MCF 10A (cell line): ENCODE measurements around the gene INIP. TPM values are rescaled to one million over a fixed set of nuclear protein-coding genes. Genes with fewer than 3 reads are reported as not detected.

ENCODE experiments used
- BruUV-seq: library from RNA; stranded (reverse); fragments of 400-500 nt; replicated peaks from 2 replicates; lab custom pipeline; 2021; lab: Mats Ljungman, UMichigan
- CTCF ChIA-PET: fragments of 300-600 bp; sonication (Branson Sonifier 250); formaldehyde crosslinking; extraction: SDS; loops from one replicate; lab custom pipeline; 2021; ENCODE audit warnings: antibody characterized with exemption, inconsistent platforms; lab: Yijun Ruan, JAX
- POLR2A ChIA-PET: fragments of 300-600, 350-650 bp; sonication (Branson Sonifier 250); formaldehyde crosslinking; extraction: SDS; loops from one replicate; lab custom pipeline; 2020; ENCODE audit warnings: antibody characterized with exemption, inconsistent platforms; lab: Yijun Ruan, JAX
- DNase-seq: peaks from one replicate; pipeline ENCODE4 v3.0.0-alpha.2; 2018; ENCODE audit not compliant: unreplicated experiment
- H3K27ac Mint-ChIP-seq: one replicate; pipeline ENCODE4 v1.8.0; 2022; ENCODE audit warnings: mild to moderate bottlenecking, low read depth, mixed read lengths; ENCODE audit not compliant: unreplicated experiment
- H3K27me3 Mint-ChIP-seq: one replicate; pipeline ENCODE4 v1.8.0; 2022; ENCODE audit warnings: mixed read lengths; ENCODE audit not compliant: insufficient read depth, unreplicated experiment
- H3K36me3 Mint-ChIP-seq: one replicate; pipeline ENCODE4 v1.8.0; 2022; ENCODE audit warnings: mild to moderate bottlenecking, moderate library complexity, mixed read lengths; ENCODE audit not compliant: insufficient read depth, unreplicated experiment
- H3K4me1 Mint-ChIP-seq: one replicate; pipeline ENCODE4 v1.8.0; 2022; ENCODE audit warnings: mixed read lengths; ENCODE audit not compliant: insufficient read depth, unreplicated experiment
- H3K4me3 Mint-ChIP-seq: one replicate; pipeline ENCODE4 v1.8.0; 2022; ENCODE audit warnings: mild to moderate bottlenecking, moderate library complexity, mixed read lengths; ENCODE audit not compliant: unreplicated experiment
- H3K9me3 Mint-ChIP-seq: one replicate; pipeline ENCODE4 v1.8.0; 2022; ENCODE audit warnings: mixed read lengths; ENCODE audit not compliant: unreplicated experiment
- CTCF ChIP-seq: fragments of 200-600 bp; IDR thresholded peaks from one replicate; pipeline ENCODE4 v1.8.0; 2022; ENCODE audit warnings: antibody characterized with exemption, mild to moderate bottlenecking; ENCODE audit not compliant: unreplicated experiment
- intact Hi-C: fragments of 100-400 bp; cut with micrococcal nuclease; formaldehyde crosslinking; loops from 2 replicates; pipeline ENCODE4 v1.14.1; 2022
- total RNA-seq: library from RNA; stranded (reverse); gene quantifications from 2 replicates; pipeline ENCODE4 v1.2.3, GENCODE V29; 2022

Gene INIP
- total RNA-seq, 1 experiment from 2014 or later, result 28.0 TPM

GRCh38 chr9:112752334-112753125 is 34.6 kb upstream of the INIP start:
- Mint-ChIP-seq H3K36me3 (no peaks in the 10 kb centered on the region), H3K4me3 (peak overlapping the region; percentile 98), H3K9me3 (no peaks in the 10 kb centered on the region), H3K4me1 (peaks cover 44% of the 10 kb centered on the region), H3K27ac (peak overlapping the region; percentile 72), H3K27me3 (no peaks in the 10 kb centered on the region)
- no peak for DNase-seq
- ChIA-PET POLR2A (interaction anchor here (0.6 to 2.6 kb wide), 4 partner anchors 13 to 1753 kb away, joined by 3 to 11 read pairs (median 4); partner anchors contain the start of gene WHRN), CTCF (interaction anchor here (1.2 to 2.9 kb wide), 3 partner anchors 36 to 68 kb away, joined by 6 to 11 read pairs (median 7); no protein-coding TSS in a partner anchor)
- no peak for TF ChIP-seq CTCF
- intact Hi-C loops, result no loop called here
- BruUV-seq, result no TSS peak

- ChIA-PET CTCF (interaction anchor here (0.5 to 2.9 kb wide), 7 partner anchors 26 to 330 kb away, joined by 3 to 11 read pairs (median 3); no protein-coding TSS in a partner anchor), POLR2A (interaction anchor here (0.5 to 3.2 kb wide), 12 partner anchors 9 to 1396 kb away, joined by 3 to 46 read pairs (median 4); partner anchors contain the start of genes HSDL2, INIP and PTBP3)
- Mint-ChIP-seq H3K27me3 (no peaks in the 10 kb centered on the region), H3K9me3 (no peaks in the 10 kb centered on the region), H3K4me1 (peaks cover 33% of the 10 kb centered on the region), H3K27ac (peak overlapping the region; percentile 71), H3K4me3 (peak overlapping the region; percentile 98), H3K36me3 (no peaks in the 10 kb centered on the region)
- TF ChIP-seq CTCF, result no peak
- BruUV-seq, result no TSS peak
- intact Hi-C loops, result loop anchor here (1.0 to 2.0 kb wide), 3 partner anchors 34 to 70 kb away; no protein-coding TSS in a partner anchor
- peak; percentile 55 for DNase-seq
Measured at GRCh38 chr9:112751056-112751795, 33.3 kb upstream of the INIP start.

GRCh38 chr9:112750764-112751055 is 32.8 kb upstream of the INIP start:
- Mint-ChIP-seq H3K4me1 (peaks cover 27% of the 10 kb centered on the region), H3K27me3 (no peaks in the 10 kb centered on the region), H3K36me3 (no peaks in the 10 kb centered on the region), H3K9me3 (no peaks in the 10 kb centered on the region), H3K27ac (peak overlapping the region; percentile 98), H3K4me3 (peak overlapping the region; percentile 98)
- BruUV-seq, result no TSS peak
- no peak for DNase-seq
- intact Hi-C loops, result loop anchor here (1.0 to 2.0 kb wide), 3 partner anchors 34 to 70 kb away; no protein-coding TSS in a partner anchor
- POLR2A ChIA-PET, result interaction anchor here (0.8 to 3.2 kb wide), 8 partner anchors 9 to 1100 kb away, joined by 3 to 46 read pairs (median 4); partner anchors contain the start of genes HSDL2, INIP, KIAA1958 and PTBP3
- CTCF ChIA-PET, result interaction anchor here (0.7 to 2.9 kb wide), 5 partner anchors 32 to 366 kb away, joined by 3 to 11 read pairs (median 3); no protein-coding TSS in a partner anchor
- TF ChIP-seq CTCF, result no peak
